Measurements from ENCODE around the gene MRPL58.
"Not testable (repeated sequence)": the region's sequence is repeated elsewhere in the genome, so short reads cannot be mapped to it uniquely, and the experiment has no call there.

Gene MRPL58

DNA sequence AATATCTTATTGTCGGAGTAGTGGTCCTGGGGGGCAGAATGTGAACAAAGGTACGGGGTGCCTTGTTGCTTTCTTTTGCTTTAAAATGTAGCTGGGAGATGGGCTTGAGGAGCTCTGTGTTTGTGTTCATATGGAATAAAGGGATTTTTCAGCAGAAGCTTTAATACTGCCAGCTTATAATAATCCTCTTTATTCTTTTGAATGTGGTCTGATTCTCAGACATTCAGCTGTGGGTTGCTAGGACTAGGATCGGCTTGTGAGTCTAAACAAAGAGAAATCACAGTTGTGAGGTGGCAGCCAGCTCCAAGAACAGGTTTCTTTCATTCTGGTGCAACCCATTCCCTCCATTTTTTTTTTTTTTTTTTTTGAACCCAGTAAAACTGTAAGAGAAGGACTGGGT, 7.2 kb downstream of the MRPL58 start:
- DNase-seq = no peak

DNA sequence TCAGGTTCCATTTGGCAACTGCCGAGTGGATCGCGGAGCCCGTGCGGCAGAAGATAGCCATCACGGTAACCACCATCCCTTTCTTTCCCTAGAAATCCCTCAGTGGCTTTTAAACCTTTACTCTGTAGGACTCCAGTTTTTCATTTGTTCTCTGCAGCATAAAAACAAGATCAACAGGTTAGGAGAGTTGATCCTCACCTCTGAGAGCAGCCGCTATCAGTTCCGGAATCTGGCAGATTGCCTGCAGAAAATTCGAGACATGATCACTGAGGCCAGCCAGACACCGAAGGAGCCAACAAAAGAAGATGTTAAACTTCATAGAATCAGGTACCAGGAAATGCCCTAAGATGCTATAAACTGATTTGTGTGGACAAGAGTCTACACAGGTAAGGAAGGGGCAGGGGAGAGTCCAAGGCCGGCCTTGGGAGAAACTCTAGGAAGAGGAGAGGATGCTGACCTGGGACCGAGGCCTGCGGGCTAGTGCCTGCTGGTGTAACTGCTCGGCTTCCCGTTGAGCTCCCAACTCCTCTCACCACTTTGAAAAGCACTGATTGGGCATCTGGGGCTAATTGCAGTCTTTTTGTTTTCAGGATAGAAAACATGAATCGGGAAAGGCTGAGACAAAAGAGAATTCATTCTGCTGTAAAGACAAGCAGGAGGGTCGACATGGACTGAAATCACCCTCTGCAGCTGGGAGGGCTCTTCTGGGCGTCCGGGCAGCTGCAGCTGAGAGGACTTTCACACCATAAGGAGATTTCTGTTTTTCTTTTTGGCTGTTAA, 8.1 kb downstream of the MRPL58 start:
- no peak for DNase-seq

DNA sequence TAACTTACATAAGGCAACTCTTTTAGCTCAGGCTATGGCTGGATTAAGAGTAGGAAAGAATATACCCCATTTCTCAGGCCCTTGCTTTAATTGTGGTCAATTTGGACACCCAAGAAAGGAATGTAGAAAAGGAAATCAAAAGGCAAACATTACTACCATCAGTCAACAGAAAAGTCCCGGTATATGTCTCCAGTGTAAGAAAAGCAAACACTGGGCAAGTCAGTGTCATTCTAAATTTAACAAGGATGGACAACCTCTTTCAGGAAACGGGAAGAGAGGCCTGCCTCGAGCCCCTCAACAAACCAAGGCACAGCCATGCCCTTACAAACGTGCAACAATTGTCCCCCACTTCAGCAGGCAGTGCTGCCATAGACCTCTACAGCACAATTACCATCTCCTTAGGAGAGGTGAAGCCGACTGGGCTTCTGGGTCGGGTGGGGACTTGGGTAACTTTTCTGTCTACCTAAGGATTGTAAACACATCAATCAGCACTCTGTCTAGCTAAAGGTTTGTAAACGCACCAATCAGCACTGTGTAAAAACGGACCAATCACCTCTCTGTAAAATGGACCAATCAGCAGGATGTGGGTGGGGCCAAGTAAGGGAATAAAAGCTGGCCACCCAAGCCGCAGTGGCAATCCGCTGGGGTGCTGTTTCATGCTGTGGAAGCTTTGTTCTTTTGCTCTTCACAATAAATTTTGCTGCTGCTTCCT, 12.4 kb downstream of the MRPL58 start:
- peak; percentile 27 for DNase-seq

DNA sequence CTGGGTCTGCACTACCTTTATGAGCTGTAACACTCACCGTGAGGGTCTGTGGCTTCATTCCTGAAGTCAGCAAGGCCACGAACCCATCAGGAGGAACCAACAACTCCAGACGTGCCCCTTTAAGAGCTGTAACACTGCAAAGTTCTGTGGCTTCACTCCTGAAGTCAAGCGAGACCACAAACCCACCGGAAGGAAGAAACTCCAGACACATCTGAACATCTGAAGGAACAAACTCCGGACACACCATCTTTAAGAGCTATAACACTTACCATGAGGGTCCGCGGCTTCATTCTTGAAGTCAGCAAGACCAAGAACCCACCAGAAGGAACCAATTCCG, 12.9 kb downstream of the MRPL58 start:
- not testable (repeated sequence) for DNase-seq

DNA sequence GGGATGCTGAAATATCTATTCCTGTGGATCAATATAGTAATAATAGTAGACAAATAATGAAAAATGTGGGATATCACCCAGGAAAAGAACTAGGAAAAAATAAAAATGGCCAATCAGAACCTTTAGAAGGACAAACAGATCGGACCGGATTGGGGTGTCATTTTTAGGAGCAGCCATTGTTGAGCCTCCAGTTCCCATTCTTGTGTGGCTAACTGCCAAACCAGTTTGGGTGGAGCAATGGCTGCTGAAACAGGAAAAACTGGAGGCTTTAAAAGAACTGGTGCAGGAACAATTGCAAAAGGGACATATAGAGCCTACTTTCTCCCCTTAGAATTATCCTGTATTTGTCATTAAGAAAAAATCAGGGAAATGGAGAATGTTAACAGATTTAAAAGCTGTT, 14.2 kb downstream of the MRPL58 start:
- not testable (repeated sequence) for DNase-seq

DNA sequence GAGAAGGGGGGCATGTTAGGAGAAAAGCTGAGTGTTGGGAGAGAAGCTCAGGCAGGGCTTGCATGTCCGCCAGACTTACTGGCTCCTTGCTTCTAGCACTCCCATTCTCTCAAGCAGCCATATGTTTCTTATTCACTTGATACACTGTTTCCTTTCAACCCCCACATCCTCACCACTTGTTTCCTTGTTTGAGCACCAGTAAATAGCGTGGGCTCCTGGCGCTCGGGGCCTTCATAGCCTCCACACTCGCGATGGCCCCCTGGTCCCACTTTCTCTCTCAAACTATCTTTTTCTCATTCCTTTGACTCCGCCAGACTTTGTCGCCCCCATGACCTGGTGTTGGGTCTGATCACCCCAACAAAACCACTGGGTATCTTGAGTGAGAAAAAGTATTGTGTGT, 17.7 kb downstream of the MRPL58 start:
- DNase-seq = no peak

DNA sequence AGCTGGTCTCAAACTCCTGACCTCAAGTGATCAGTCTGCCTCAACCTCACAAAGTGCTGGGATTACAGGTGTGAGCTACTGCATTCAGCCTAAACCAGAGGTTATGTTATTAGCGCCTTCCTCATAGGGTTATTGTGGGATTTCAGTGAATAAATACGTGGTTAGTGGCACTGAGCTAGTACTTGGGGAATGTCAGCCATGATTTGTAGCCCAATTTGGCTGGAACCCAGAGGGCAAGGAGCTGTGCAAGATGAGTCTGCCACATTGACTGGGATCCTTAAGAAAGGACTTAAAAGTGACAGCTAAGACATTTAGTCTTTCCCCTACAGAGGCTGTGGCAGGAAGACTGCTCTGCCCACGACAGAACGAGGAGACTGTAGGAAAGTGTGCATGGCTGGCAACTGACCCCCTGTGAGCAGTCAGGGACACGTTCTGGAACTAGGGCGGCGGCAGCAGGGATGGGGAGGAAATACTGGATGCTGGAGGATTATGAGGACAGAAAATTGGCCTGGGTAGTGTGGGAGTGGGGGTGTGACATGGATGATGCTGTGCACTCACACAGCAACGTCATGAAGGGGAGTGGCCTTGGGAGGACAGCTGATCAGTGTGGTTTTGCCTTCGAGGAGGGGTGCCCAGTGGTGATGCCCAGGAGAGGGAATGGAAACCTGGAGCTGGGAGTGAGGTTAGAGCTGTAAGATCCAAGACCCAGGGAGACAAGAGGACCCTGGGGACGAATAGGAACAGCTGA, 19.7 kb downstream of the MRPL58 start:
- peak; percentile 77 for DNase-seq

DNA sequence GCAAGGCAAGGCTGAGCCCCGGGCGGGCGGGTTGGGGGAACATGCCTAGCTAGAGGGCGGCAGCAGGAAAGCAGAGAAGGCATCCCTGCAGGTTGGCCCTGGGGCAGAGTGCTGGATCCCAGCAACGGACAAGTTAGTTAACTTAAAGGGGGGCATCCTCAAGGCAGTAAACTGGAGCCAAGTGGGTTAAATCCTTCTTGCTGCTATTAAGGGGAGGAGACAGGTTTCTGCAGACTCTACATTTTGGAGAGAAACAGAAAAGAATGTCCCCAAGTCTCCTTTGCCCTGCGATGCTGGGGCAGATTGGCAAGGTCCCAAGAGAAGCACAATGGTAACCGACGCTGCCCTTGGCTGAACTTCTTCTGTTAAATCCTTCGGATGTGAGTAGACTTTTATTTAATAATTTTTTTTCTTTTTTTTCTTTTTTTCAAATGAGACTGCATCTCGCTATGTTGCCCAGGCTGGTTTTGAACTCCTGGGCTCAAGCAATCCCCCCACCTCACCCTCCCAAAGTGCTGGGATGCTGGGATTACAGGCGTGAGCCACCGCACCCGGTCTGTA, 20.3 kb downstream of the MRPL58 start:
- no peak for DNase-seq

DNA sequence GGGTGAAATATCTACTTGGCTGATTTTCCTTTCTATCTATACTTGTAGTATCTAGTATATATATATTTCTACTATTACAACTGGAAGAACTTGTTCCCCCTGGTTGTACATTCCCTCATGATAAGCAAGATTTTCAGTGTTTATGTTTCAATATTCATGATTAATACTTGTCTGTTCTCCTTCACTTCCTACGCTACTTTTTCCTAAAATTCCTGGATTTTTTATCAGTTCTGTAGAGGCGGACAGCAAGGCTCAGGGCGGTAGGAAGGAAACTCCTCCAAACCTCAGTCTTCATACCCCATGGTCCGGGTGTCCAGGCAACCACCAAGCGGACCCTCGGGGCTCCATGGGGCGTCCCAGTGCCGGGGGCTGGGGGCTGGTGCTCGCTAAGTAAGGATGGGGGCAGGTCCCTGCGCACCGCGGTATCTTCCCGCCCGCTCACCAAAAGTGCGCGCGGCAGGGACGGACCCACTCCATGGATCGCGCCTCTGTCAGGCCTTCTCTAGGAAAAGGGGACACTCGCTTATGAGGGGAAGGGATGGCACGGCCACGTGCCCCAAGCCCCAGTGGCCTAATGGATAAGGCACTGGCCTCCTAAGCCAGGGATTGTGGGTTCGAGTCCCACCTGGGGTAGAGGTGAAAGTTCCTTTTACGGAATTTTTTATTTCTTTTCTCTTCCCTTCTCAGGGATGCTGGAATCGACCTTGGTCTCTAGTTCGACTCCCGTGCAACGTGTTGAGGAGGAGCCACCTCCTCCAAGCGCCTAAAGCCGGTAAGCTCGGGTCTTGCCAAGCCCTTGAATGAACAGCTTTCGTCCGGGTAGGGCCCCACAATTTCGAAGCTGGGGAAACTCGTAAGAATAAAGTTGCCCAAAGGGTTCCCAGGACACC, 21.1 kb downstream of the MRPL58 start:
- DNase-seq = peak; percentile 81

DNA sequence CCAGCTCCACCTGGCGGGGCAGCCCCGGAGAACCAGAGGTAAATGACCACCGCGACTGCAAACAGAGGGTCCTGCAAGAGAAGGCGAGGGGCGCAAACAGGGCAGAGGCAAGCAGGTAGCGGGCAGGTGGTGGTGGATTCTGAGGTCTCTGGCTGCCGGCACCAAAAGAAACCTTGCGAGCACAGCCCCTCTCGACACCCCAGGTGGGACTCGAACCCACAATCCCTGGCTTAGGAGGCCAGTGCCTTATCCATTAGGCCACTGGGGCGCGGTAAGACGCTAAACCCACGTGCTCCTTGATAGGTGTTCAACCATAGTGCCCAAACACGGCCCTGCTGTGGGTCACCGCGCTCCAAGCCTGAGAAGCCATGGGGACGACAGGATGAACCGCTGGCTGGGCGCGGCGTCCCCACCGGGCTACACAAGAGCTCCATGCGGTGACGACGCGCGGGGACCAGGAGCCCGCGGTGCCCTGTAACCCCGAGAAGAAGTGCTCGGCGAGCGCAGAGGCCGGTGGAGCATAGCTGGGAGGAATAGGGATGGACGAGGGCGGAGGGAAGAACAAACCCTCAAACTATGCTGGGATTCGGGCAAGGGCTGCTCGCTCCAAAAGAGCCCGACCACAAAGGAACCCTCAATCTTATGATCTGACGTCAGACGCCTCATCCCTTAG, 21.9 kb downstream of the MRPL58 start:
- peak; percentile 81 for DNase-seq

DNA sequence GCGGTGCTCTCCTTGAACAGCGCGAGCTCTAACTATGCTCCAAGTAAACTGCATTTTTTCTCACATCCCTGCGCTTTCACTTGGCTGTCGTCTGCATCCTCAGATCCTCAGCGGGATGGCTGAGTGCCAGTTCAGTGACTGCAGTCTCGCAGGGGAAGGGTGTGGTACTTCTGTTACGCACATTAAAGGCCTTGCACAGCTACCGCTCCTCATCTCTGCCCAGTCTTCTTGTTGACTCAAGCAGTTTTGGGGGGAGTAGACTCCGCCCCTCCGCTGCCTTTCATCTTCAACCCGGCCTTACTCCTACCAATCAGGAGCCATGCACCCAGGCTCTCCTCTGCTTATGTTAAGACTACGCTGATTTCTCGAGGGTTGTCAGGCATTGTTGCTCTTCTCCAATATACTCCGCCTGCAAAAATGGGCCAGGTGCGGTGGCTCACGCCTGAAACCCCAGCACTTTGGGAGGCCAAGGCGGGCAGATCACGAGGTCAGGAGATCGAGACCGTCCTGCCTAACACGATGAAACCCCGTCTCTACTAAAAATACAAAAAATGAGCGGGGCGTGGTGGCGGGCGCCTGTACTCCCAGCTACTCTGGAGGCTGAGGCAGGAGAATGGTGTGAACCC, 24.3 kb downstream of the MRPL58 start:
- DNase-seq = peak; percentile 96

DNA sequence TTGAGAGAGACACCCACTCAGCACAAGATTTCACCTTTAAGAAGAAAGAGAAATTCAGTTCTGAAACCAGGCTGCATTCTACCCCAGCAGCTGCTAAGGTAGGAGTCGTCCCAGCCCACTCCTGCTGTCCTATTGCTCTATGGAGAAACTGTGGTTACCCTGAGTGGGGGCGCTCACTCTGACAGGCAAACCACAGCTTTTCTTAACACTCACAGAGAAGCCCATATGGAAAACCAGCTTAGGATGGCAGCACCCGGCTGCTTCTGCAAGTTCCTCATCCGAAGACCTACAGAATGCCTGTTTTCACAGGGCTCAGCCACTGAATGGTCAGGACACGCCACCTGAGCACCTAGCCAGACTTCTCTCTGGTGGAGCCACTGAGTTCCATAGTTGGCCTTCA, 26.8 kb downstream of the MRPL58 start:
- DNase-seq = no peak

DNA sequence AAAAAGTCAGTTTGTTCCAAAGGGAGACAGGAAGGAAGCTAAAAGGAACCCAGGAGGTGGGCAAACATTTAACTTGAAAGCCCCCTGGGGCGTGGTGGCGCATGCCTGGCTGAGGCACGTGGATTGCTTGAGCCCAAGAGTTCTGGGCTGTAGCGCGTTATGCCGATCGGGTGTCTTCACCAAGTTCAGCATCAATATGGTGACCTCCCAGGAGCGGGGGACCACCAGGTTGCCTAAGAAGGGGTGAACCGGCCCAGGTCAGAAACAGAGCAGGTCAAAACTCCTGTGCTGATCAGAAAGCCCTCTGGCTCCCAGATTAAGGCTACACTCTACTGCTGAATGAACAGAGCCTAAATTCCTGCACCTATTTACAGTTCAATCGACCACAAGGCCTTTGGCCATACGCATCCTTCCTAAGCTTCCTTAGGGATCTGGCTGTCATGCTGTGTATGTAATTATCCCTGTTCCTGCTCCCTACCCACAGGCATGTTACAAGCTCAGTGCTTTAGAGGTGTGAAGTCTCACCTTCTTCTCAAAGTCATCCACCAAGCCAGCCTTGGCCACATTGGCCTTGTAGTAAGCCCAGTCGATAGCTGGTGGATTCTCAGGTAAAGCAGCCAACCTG, 29.3 kb downstream of the MRPL58 start:
- no peak for DNase-seq

DNA sequence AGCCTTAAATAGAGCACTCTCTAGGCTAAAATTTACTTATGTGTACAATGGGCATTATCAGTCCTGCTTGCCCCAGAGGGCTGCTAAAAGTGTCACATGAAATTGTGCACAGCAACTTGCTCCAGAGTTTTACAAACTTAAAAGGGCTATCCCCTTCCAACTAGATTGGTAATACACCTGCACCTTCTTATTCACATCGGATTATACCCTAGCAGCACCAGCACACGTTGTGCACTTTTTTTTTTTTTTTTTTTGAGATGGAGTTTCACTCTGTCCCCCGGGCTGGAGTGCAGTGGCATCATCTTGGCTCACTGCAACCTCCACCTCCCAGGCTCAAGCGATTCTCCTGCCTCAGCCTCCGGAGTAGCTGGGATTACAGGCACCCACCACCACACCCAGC, 31.3 kb downstream of the MRPL58 start:
- DNase-seq = not testable (repeated sequence)

DNA sequence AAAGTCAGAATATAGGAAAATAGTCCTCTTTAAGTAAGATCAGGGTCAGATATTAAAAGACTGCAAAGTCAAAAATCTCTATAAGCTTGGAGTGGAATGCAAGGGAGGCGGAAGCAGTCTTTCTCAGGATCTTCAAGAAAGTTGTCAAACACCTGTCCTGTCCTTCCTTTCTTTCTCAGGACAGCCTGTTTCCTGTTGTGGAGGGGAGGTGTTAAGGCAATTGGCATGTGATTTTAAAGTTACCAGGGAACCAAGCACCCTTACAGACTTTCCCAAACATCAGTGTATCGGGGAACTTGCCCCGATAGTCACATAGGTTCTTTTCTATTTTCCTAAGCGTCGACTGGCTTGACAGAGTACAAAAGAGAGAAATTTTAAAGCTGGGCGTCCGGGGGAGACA, 32.2 kb downstream of the MRPL58 start:
- no peak for DNase-seq

DNA sequence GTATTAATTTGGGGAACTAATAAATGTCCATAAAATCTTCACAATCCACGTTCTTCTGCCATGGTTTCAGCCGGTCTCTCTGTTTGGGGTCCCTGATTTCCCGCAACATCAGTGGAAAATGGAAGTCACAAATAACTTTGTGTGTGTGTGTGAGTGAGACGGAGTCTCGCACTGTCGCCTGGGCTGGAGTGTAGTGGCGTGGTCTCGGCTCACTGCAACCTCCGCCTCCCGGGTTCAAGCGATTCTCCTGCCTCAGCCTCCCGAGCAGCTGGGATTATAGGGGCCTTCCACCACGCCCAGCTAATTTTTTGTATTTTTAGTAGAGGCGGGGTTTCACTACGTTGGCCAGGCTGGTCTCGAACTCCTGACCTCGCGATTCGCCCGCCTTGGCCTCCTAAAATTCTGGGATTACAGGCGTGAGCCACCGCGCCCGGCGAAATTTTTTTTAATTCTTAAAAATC, 33.5 kb downstream of the MRPL58 start:
- DNase-seq = not testable (repeated sequence)

DNA sequence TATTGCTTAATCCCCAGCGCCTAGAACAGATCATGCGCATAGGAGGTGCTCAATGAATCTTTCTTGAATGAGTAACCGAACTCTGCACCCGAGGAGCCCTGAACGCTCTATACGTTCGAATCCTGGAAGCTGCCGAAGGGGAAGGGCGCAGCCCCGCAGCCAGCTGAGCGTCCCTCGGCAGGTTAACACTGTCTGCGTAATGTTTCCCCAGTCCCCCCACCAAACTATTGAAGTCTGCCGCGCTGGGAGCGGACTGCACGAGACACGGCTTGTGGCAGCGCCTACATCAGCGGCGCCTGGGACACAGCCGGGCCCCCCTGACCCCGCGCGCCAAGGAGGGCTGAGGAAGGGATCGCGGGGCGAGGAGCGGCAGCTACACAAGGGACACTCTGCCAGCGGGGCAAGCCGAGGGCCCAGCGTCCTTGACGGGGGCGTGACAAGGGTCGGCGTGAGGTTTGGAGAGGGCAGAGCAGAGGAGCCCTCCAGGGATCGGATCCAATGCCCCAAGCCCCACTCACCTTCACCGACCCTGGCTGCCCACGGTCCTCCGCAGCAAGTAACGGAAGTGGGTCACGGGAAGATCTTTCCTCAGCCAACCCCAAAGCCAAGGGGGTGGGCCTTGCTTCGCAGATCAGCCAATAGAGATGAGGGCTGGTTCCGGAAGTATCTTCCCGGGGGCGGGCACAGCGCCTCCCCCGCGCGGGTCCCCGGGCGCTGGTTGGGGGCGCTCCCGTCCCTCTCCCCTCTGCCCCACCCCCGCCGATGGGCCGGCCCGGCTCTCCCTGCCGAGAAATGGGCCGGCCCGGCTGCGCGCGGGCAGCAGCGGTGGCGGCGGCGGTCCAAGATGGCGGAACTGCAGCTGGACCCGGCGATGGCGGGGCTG, 34.2 kb downstream of the MRPL58 start, which contains the start of the genes ATP5PD and KCTD2:
ATP5PD (minus strand) TSS at position 563 of the 883 bp plus-strand sequence. CDS start 4,319 bp downstream, outside the sequence.
KCTD2 (plus strand) TSS at position 819 of the 883 bp plus-strand sequence; CDS start at position 845, 26 bp downstream.
- DNase-seq = peak; percentile 97

DNA sequence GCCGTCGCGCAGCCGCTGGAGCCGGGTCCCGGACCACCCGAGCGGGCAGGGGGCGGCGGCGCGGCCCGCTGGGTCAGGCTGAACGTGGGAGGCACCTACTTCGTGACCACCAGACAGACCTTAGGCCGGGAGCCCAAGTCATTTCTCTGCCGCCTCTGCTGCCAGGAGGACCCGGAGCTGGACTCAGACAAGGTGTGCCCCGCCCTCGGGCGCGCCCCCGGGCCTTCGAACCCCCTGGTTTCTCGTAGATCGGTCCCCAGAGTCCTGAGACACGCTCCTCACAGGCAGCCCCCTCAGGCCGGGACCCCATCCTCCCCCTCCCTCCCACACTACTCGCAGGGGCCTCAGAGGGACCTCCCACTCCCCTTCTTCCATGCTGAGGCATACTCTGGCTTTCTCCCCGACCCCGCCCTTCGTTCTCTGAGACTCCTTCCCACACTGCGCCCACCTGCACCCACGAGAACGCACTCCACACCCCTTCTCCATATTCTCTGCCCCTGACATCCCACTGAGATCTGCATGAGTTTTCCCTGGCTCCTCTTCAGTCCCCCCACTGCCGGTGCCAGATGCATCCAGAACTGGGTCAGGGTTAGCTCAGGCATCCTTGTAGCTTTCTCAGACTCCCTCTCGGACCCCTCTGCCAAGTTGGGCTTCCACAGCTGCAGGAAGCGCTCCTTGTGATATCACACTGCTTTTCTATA, 35.1 kb downstream of the MRPL58 start:
- DNase-seq = peak; percentile 46
